Measurements from ENCODE around the gene MACROD2.

MACROD2 gene

DNA sequence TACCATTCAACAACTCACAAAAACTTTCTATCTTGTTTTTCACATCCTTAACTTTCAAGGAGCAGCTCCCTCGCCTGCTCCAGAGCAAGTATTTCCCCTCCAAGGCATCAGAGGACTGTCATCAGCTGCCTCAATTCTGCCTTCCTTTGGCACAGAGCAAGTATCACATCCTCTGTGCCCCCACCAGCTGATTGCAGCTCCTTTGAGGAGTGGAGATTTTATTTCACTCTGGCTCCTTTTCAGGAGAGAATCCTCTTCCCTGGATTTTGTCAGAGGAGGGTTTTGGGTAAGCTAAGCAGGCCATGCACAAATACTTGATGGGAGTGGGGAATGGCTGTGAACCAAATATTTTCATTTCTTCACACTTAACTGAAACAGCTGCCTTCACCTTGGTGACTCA, 952.6 kb downstream of the MACROD2 start:
- no peak for TF ChIP-seq ZNF274 (IDR thresholded peaks at IDR 0.05; ENCODE audit: low read depth, low read length)
- no peak for TF ChIP-seq SUZ12 (IDR thresholded peaks at IDR 0.05; ENCODE audit: extremely low read depth, insufficient read depth, insufficient read length)
- TF ChIP-seq YY1 (IDR thresholded peaks at IDR 0.05; ENCODE audit: insufficient read depth, insufficient read length) = no peak
- no peaks in the 10 kb centered on the region for H3K27me3 ChIP-seq (ENCODE audit: insufficient read depth, insufficient read length)
- no peak for DNase-seq (ENCODE audit: low read depth, low spot score)
- H3K4me3 ChIP-seq (ENCODE audit: insufficient read length, low read depth) = no peak overlapping the region
- H3K36me3 ChIP-seq (ENCODE audit: insufficient read depth, insufficient read length, low read length) = no peaks in the 10 kb centered on the region
- no peak overlapping the region for H3K9ac ChIP-seq (ENCODE audit: insufficient read length, low read depth)
- no peaks in the 10 kb centered on the region for H3K9me3 ChIP-seq (ENCODE audit: insufficient read depth, low read length)
- H3K4me1 ChIP-seq (ENCODE audit: insufficient read depth, insufficient read length) = no peaks in the 10 kb centered on the region

DNA sequence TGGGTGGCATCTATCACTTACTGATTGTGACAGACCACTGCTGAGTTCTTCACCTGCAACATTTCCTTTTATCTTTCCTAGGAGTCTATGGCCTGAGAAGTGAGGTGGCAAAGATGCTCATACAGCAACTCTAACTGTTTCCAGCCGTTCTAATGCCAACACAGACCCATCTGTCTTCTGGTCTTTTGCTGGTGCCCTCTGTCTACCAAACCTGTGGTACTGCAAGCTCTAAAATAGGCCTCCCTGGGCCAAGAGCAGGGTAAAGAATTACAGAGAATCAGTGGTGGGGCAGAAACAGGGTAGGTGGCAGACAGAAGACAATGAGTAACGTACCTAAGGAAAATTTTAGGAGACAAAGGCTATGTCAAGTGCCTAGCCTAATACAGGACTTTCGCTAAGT, 953.1 kb downstream of the MACROD2 start:
- H3K4me1 ChIP-seq (ENCODE audit: insufficient read depth, insufficient read length) = no peaks in the 10 kb centered on the region
- no peaks in the 10 kb centered on the region for H3K9me3 ChIP-seq (ENCODE audit: insufficient read depth, low read length)
- TF ChIP-seq ZNF274 (IDR thresholded peaks at IDR 0.05; ENCODE audit: low read depth, low read length) = no peak
- no peak for TF ChIP-seq SUZ12 (IDR thresholded peaks at IDR 0.05; ENCODE audit: extremely low read depth, insufficient read depth, insufficient read length)
- no peak for TF ChIP-seq YY1 (IDR thresholded peaks at IDR 0.05; ENCODE audit: insufficient read depth, insufficient read length)
- no peaks in the 10 kb centered on the region for H3K27me3 ChIP-seq (ENCODE audit: insufficient read depth, insufficient read length)
- H3K4me3 ChIP-seq (ENCODE audit: insufficient read length, low read depth) = no peak overlapping the region
- H3K9ac ChIP-seq (ENCODE audit: insufficient read length, low read depth) = no peak overlapping the region
- DNase-seq (ENCODE audit: low read depth, low spot score) = no peak
- H3K36me3 ChIP-seq (ENCODE audit: insufficient read depth, insufficient read length, low read length) = no peaks in the 10 kb centered on the region

DNA sequence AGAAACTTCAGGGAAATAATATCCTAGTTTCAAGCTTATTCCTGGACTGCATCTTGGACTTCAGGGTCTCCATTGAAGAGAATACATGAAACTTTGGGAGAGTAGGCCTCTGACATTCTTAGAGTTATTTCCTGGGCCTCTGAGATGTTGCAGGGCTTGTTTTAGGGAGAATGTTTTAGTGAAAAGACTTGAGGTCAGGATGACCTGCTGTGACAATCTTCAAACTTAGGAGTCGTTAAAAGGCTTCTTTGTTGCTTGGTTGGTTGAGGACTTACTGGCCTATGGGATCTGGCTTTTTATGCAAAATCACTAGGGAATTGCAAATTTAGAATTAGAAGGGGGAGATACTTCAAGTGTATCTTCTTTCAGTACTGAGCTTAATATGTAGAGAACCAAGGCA, 955.3 kb downstream of the MACROD2 start:
- no peaks in the 10 kb centered on the region for H3K27me3 ChIP-seq (ENCODE audit: insufficient read depth, insufficient read length)
- H3K9me3 ChIP-seq (ENCODE audit: insufficient read depth, low read length) = no peaks in the 10 kb centered on the region
- DNase-seq (ENCODE audit: low read depth, low spot score) = peak; percentile 46
- no peak overlapping the region for H3K4me3 ChIP-seq (ENCODE audit: insufficient read length, low read depth)
- no peaks in the 10 kb centered on the region for H3K36me3 ChIP-seq (ENCODE audit: insufficient read depth, insufficient read length, low read length)
- no peak for TF ChIP-seq YY1 (IDR thresholded peaks at IDR 0.05; ENCODE audit: insufficient read depth, insufficient read length)
- no peak for TF ChIP-seq ZNF274 (IDR thresholded peaks at IDR 0.05; ENCODE audit: low read depth, low read length)
- TF ChIP-seq SUZ12 (IDR thresholded peaks at IDR 0.05; ENCODE audit: extremely low read depth, insufficient read depth, insufficient read length) = no peak
- no peak overlapping the region for H3K9ac ChIP-seq (ENCODE audit: insufficient read length, low read depth)
- no peaks in the 10 kb centered on the region for H3K4me1 ChIP-seq (ENCODE audit: insufficient read depth, insufficient read length)

GRCh38 chr20:14951105-14951504, 955.8 kb downstream of the MACROD2 start:
- DNase-seq (ENCODE audit: low read depth, low spot score) = no peak
- H3K9ac ChIP-seq (ENCODE audit: insufficient read length, low read depth) = no peak overlapping the region
- no peak for TF ChIP-seq SUZ12 (IDR thresholded peaks at IDR 0.05; ENCODE audit: extremely low read depth, insufficient read depth, insufficient read length)
- TF ChIP-seq YY1 (IDR thresholded peaks at IDR 0.05; ENCODE audit: insufficient read depth, insufficient read length) = no peak
- no peaks in the 10 kb centered on the region for H3K27me3 ChIP-seq (ENCODE audit: insufficient read depth, insufficient read length)
- H3K36me3 ChIP-seq (ENCODE audit: insufficient read depth, insufficient read length, low read length) = no peaks in the 10 kb centered on the region
- H3K4me3 ChIP-seq (ENCODE audit: insufficient read length, low read depth) = no peak overlapping the region
- no peaks in the 10 kb centered on the region for H3K4me1 ChIP-seq (ENCODE audit: insufficient read depth, insufficient read length)
- no peaks in the 10 kb centered on the region for H3K9me3 ChIP-seq (ENCODE audit: insufficient read depth, low read length)

DNA sequence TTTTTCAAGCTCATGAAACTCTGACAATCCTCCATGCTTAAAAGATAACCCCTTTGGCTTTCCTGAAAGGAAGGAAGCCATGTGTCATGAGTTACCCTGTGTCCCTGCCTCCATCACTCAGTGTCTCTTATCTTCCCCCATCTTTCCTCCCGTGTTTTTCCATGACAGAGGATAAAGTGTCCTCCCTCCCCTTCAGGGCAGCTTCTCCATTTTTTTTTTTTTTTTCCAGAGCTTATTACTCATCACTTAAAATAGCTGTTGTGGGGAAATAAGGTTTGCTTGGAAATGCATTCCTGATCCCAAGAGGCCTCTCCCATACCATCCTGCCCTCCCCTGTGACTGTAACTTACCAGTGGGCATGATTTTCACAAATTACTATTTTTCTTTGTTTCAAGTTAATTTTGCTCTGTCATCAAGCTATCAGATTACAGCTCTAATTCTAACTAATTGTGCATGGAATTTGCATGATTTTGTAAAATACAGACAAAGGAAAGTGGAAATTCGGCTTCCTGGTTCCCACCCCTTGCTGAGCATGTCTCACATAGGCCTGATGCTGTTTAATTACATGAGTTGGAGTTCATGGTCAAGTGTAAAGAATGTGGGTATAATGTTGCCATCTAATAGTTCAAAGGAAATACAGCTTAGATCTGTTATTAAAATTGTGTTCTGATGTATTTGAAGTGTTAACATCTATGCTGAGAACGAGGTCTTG, 956.5 kb downstream of the MACROD2 start:
- no peak overlapping the region for H3K9ac ChIP-seq (ENCODE audit: insufficient read length, low read depth)
- no peak for TF ChIP-seq ZNF274 (IDR thresholded peaks at IDR 0.05; ENCODE audit: low read depth, low read length)
- no peak for TF ChIP-seq SUZ12 (IDR thresholded peaks at IDR 0.05; ENCODE audit: extremely low read depth, insufficient read depth, insufficient read length)
- no peak for TF ChIP-seq YY1 (IDR thresholded peaks at IDR 0.05; ENCODE audit: insufficient read depth, insufficient read length)
- H3K4me3 ChIP-seq (ENCODE audit: insufficient read length, low read depth) = no peak overlapping the region
- no peaks in the 10 kb centered on the region for H3K9me3 ChIP-seq (ENCODE audit: insufficient read depth, low read length)
- no peak for DNase-seq (ENCODE audit: low read depth, low spot score)
- H3K36me3 ChIP-seq (ENCODE audit: insufficient read depth, insufficient read length, low read length) = no peaks in the 10 kb centered on the region
- no peaks in the 10 kb centered on the region for H3K4me1 ChIP-seq (ENCODE audit: insufficient read depth, insufficient read length)
- H3K27me3 ChIP-seq (ENCODE audit: insufficient read depth, insufficient read length) = no peaks in the 10 kb centered on the region

DNA sequence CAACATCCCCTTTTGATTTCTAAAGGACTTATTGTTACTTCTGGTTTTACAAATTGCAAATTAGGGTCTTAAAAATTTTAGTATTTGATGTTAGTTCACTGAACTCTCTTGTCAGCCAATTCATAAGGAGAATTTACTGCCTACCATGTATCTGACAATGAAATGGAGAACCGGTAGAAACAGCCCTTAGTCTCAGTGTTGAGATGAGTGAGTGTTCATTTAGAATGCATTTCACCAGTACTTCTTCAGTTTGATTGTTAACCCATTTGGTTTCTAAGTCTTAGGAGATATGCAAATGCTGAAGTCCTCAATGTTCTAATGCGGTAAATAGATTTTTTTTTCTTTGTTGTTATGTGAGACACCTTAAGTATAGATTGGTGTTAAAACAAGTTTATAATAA, 958.4 kb downstream of the MACROD2 start:
- TF ChIP-seq YY1 (IDR thresholded peaks at IDR 0.05; ENCODE audit: insufficient read depth, insufficient read length) (no peak), SUZ12 (IDR thresholded peaks at IDR 0.05; ENCODE audit: extremely low read depth, insufficient read depth, insufficient read length) (no peak), ZNF274 (IDR thresholded peaks at IDR 0.05; ENCODE audit: low read depth, low read length) (no peak)
- H3K27me3 ChIP-seq (ENCODE audit: insufficient read depth, insufficient read length) = no peaks in the 10 kb centered on the region
- H3K4me3 ChIP-seq (ENCODE audit: insufficient read length, low read depth) = no peak overlapping the region
- DNase-seq (ENCODE audit: low read depth, low spot score) = no peak
- no peaks in the 10 kb centered on the region for H3K9me3 ChIP-seq (ENCODE audit: insufficient read depth, low read length)
- no peaks in the 10 kb centered on the region for H3K4me1 ChIP-seq (ENCODE audit: insufficient read depth, insufficient read length)
- H3K9ac ChIP-seq (ENCODE audit: insufficient read length, low read depth) = no peak overlapping the region
- H3K36me3 ChIP-seq (ENCODE audit: insufficient read depth, insufficient read length, low read length) = no peaks in the 10 kb centered on the region

GRCh38 chr20:14955399-14955798, 960.1 kb downstream of the MACROD2 start:
- DNase-seq (ENCODE audit: low read depth, low spot score) = no peak
- no peaks in the 10 kb centered on the region for H3K4me1 ChIP-seq (ENCODE audit: insufficient read depth, insufficient read length)
- TF ChIP-seq SUZ12 (IDR thresholded peaks at IDR 0.05; ENCODE audit: extremely low read depth, insufficient read depth, insufficient read length) (no peak), YY1 (IDR thresholded peaks at IDR 0.05; ENCODE audit: insufficient read depth, insufficient read length) (no peak), ZNF274 (IDR thresholded peaks at IDR 0.05; ENCODE audit: low read depth, low read length) (no peak)

More at GRCh38 chr20:14955399-14955798, 960.1 kb downstream of the MACROD2 start:
- Histone ChIP-seq H3K4me3 (ENCODE audit: insufficient read length, low read depth) (no peak overlapping the region), H3K9ac (ENCODE audit: insufficient read length, low read depth) (no peak overlapping the region), H3K27me3 (ENCODE audit: insufficient read depth, insufficient read length) (no peaks in the 10 kb centered on the region), H3K9me3 (ENCODE audit: insufficient read depth, low read length) (no peaks in the 10 kb centered on the region), H3K36me3 (ENCODE audit: insufficient read depth, insufficient read length, low read length) (no peaks in the 10 kb centered on the region)
